SK-N-SH (cell line): ENCODE data around the gene DPAGT1. TPM values are rescaled to one million over a fixed set of nuclear protein-coding genes. Genes with fewer than 3 reads are reported as not detected.
"Not testable (repeated sequence)": the region's sequence is repeated elsewhere in the genome, so short reads cannot be mapped to it uniquely, and the experiment has no call there.

Experiments used
- CTCF ChIA-PET: fragments of 300-600, 350-600 bp; formaldehyde crosslinking; extraction: SDS; loops from one replicate; lab custom pipeline; 2021; lab: Yijun Ruan, JAX
- POLR2A ChIA-PET: fragments of 350-600 bp; sonication (Branson Sonifier 250); formaldehyde crosslinking; extraction: SDS; loops from one replicate; lab custom pipeline; 2020; ENCODE audit warnings: antibody characterized with exemption, inconsistent platforms; lab: Yijun Ruan, JAX
- DNase-seq: peaks from one replicate; pipeline ENCODE4 v3.0.0; 2012
- H2AFZ ChIP-seq: fragments of 200-600 bp; sonication (generic); 2 replicates; pipeline ENCODE4 v1.8.1; 2016; ENCODE audit warnings: antibody characterized with exemption, mild to moderate bottlenecking, low read depth
- H3F3A ChIP-seq: fragments of 200-600 bp; sonication (generic); replicated peaks from 2 replicates; pipeline ENCODE3; 2016; ENCODE audit warnings: antibody characterized with exemption, mild to moderate bottlenecking; ENCODE audit not compliant: insufficient read depth
- H3K27ac ChIP-seq, 2 experiments: fragments of 200-500 bp in 1 of 2; fragments of 200-600 bp in 1 of 2; sonication (Bioruptor generic) in 1 of 2; sonication (generic), shearing (Covaris generic) in 1 of 2; 2 replicates each; pipeline versions ENCODE4 v1.5.1 to v1.6.1; 2014 to 2016; ENCODE audit warnings: low read depth in 2 of 2, inconsistent platforms in 1 of 2, low read length in 1 of 2, mild to moderate bottlenecking in 1 of 2, mixed read lengths in 1 of 2
- H3K27me3 ChIP-seq: fragments of 200-600 bp; sonication (generic), shearing (Covaris generic); 2 replicates; pipeline ENCODE4 v1.6.1; 2016; ENCODE audit warnings: mixed run types; ENCODE audit not compliant: insufficient read depth
- H3K36me3 ChIP-seq, 2 experiments: fragments of 200-500 bp in 1 of 2; fragments of 200-600 bp in 1 of 2; sonication (Bioruptor generic) in 1 of 2; sonication (generic) in 1 of 2; replicated peaks in 1 of 2; 2 replicates each; pipeline versions ENCODE3 to v1.5.1; 2014 to 2016; ENCODE audit warnings: low read length in 1 of 2, mild to moderate bottlenecking in 1 of 2; ENCODE audit not compliant: insufficient read depth in 2 of 2, control insufficient read depth in 1 of 2
- H3K4me1 ChIP-seq, 2 experiments: fragments of 200-500 bp in 1 of 2; fragments of 200-600 bp in 1 of 2; sonication (Bioruptor generic) in 1 of 2; sonication (generic), shearing (Covaris generic) in 1 of 2; 2 replicates each; pipeline versions ENCODE4 v1.5.1 to v1.6.1; 2014 to 2016; ENCODE audit warnings: low read depth in 1 of 2, low read length in 1 of 2, mixed run types in 1 of 2; ENCODE audit not compliant: insufficient read depth in 2 of 2, control insufficient read depth in 1 of 2
- H3K4me2 ChIP-seq: fragments of 200-600 bp; sonication (generic), shearing (Covaris generic); 2 replicates; pipeline ENCODE4 v1.6.1; 2017; ENCODE audit warnings: mixed run types
- H3K4me3 ChIP-seq, 2 experiments: fragments of 200-500 bp in 1 of 2; fragments of 200-600 bp in 1 of 2; sonication (Bioruptor generic) in 1 of 2; sonication (generic), shearing (Covaris generic) in 1 of 2; 2 replicates each; pipeline versions ENCODE4 v1.5.1 to v1.8.1; 2014 to 2016; ENCODE audit warnings: low read depth in 2 of 2, inconsistent platforms in 1 of 2, low read length in 1 of 2, mild to moderate bottlenecking in 1 of 2, mixed read lengths in 1 of 2, moderate library complexity in 1 of 2
- H3K79me2 ChIP-seq: fragments of 200-600 bp; sonication (generic); 2 replicates; pipeline ENCODE4 v1.8.1; 2017; ENCODE audit warnings: mild to moderate bottlenecking; ENCODE audit not compliant: insufficient read depth
- H3K9ac ChIP-seq: fragments of 200-600 bp; sonication (generic); 2 replicates; pipeline ENCODE4 v1.6.1; 2017; ENCODE audit warnings: mixed run types
- H3K9me2 ChIP-seq: fragments of 200-600 bp; sonication (generic); 2 replicates; pipeline ENCODE4 v1.6.1; 2017; ENCODE audit warnings: mixed run types
- H3K9me3 ChIP-seq: fragments of 200-600 bp; sonication (generic); 2 replicates; pipeline ENCODE4 v1.6.1; 2017; ENCODE audit warnings: mixed run types, mild to moderate bottlenecking, moderate library complexity
- H4K20me1 ChIP-seq: fragments of 200-600 bp; sonication (generic); 2 replicates; pipeline ENCODE4 v1.6.1; 2017; ENCODE audit warnings: mild to moderate bottlenecking, mixed run types; ENCODE audit not compliant: insufficient read depth
- CHD2 ChIP-seq: fragments of 150-350 bp; IDR thresholded peaks from 2 replicates; pipeline ENCODE4 v1.6.1; 2018; ENCODE audit warnings: low read length; ENCODE audit not compliant: partially characterized antibody
- FOXM1 ChIP-seq: IDR thresholded peaks from 2 replicates; pipeline ENCODE4 v1.4.0; 2012; ENCODE audit warnings: low read depth, mild to moderate bottlenecking
- NRF1 ChIP-seq: IDR thresholded peaks from 2 replicates; pipeline ENCODE4 v1.6.1; 2012; ENCODE audit warnings: low read depth, mild to moderate bottlenecking, low read length
- RAD21 ChIP-seq: IDR thresholded peaks from 2 replicates; pipeline ENCODE4 v1.6.1; 2012; ENCODE audit warnings: mild to moderate bottlenecking, low read length
- RCOR1 ChIP-seq: fragments of 150-350 bp; IDR thresholded peaks from 2 replicates; pipeline ENCODE4 v1.6.1; 2017; ENCODE audit warnings: antibody characterized with exemption, low read length
- SMC3 ChIP-seq: IDR thresholded peaks from 2 replicates; pipeline ENCODE4 v1.6.1; 2012; ENCODE audit warnings: low read depth, low read length, improper control_type of control experiment
- TAF1 ChIP-seq: IDR thresholded peaks from 2 replicates; pipeline ENCODE4 v1.6.1; 2012; ENCODE audit warnings: low read depth, mild to moderate bottlenecking, low read length, moderate library complexity, borderline replicate concordance
- WGBS: methylation state at CpG from one replicate; pipeline ENCODE4 v1.1.6; 2017; ENCODE audit warnings: low lambda C conversion rate; 5-methylcytosine and 5-hydroxymethylcytosine counted together
- polyA plus RNA-seq, 3 experiments: library from polyadenylated mRNA; depleted of rRNA; stranded (reverse); fragments of >200 nt; gene quantifications; 2 replicates each; pipeline ENCODE4 v1.2.3, GENCODE V29; 2012
- TF ChIP-seq, protein P1 (sequence below): IDR thresholded peaks from 2 replicates; pipeline ENCODE4 v1.4.0; 2012; ENCODE audit warnings: low read depth, borderline replicate concordance

The DPAGT1 gene
- polyA plus RNA-seq, 1 of the 3 experiments (the other 2 are of a cell fraction) = 99.5 TPM

DNA sequence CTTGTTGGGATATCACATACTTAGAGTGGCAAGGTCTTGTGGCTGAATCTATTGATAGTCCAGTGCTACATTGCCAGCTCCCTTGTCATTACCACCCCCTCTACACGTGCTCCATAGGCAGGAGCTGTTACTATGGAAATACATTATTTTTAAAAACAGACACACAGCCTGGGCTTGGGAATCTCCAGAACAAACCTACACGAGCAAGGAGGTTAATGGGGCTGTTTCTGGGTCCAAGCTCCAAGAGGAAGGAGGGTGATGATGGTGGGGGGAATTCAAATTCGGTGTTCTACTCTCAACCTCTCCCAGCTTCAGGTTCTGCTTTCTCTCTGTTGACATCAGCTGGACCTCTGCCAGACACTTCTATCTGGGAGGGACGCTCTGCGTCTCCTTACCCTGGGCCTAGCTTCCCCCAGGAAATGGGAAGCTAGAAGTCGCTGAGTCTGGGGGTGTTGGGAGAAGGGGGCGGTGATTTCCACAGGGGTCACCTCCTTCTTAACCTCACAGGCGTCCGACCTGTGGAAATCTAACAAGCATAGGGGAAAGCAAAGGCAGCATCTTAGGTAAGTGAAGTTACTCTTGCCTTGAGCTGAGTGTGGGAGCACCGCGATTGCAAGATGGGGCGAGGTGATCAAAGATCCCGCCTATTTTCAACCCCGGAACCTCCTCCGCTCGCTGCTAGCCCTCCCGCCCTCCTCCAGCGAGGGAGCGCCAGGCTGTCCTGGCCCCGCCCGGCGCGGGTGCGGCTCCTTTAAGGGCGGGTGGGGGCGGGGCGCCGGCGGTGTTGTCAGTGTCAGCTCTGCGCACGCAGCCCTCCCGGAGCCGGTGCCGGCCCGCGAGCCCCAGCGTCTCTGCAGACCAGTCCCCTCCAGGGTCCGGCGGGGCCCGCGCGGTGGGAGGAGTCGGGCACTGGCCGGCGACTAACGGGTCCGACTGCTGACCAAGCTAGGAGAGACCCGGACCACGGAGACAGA, 5.2 kb upstream of the DPAGT1 start, which contains the start of gene C2CD2L (continued):
- TF ChIP-seq RCOR1 (no peak), TAF1 (peak; percentile 77), NRF1 (peak; percentile 55; the same call in 1 of the 2 replicates), FOXM1 (no peak)
- TF ChIP-seq, protein P1, sequence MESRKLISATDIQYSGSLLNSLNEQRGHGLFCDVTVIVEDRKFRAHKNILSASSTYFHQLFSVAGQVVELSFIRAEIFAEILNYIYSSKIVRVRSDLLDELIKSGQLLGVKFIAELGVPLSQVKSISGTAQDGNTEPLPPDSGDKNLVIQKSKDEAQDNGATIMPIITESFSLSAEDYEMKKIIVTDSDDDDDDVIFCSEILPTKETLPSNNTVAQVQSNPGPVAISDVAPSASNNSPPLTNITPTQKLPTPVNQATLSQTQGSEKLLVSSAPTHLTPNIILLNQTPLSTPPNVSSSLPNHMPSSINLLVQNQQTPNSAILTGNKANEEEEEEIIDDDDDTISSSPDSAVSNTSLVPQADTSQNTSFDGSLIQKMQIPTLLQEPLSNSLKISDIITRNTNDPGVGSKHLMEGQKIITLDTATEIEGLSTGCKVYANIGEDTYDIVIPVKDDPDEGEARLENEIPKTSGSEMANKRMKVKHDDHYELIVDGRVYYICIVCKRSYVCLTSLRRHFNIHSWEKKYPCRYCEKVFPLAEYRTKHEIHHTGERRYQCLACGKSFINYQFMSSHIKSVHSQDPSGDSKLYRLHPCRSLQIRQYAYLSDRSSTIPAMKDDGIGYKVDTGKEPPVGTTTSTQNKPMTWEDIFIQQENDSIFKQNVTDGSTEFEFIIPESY = no peak

GRCh38 chr11:119103793-119104192, 2.1 kb upstream of the DPAGT1 start:
- CTCF ChIA-PET = interaction anchor here (2.0 kb wide), 1 partner anchor 18 kb away, joined by 6 read pairs; no protein-coding TSS in a partner anchor
- peaks cover 54% of the 10 kb centered on the region for H3K79me2 ChIP-seq
- peaks cover 0 to under 1% of the 10 kb centered on the region in 2 experiments for H3K36me3 ChIP-seq
- H3F3A ChIP-seq = peaks cover 29% of the 10 kb centered on the region
- DNase-seq = no peak
- H3K27me3 ChIP-seq = no peaks in the 10 kb centered on the region
- no peak overlapping the region for H3K9ac ChIP-seq
- H3K4me1 ChIP-seq = peaks cover 22 to 39% of the 10 kb centered on the region in 2 experiments
- WGBS = 83% methylated on average over 4 of the region's 4 CpGs
- H3K4me2 ChIP-seq = peak overlapping the region; percentile 98; the same call in 1 of the 2 replicates
- H3K9me2 ChIP-seq = no peaks in the 10 kb centered on the region
- TF ChIP-seq SMC3 (0 out of 2 replicates have a peak, but pooled peaks have one; percentile 13), RAD21 (peak; percentile 37), CHD2 (no peak)
- TF ChIP-seq, all 33 proteins: peak for 2
- no peaks in the 10 kb centered on the region for H4K20me1 ChIP-seq
- no peak overlapping the region for H2AFZ ChIP-seq
- POLR2A ChIA-PET = no interaction called here
- H3K4me3 ChIP-seq = no peak overlapping the region
- H3K27ac ChIP-seq = peak overlapping the region in 1 of 2 experiments; percentile 93; a peak in 2 of 4 replicates
- no peaks in the 10 kb centered on the region for H3K9me3 ChIP-seq

GRCh38 chr11:119103161-119103664, 1.6 kb upstream of the DPAGT1 start:
- WGBS = 87% methylated on average over 18 of the region's 18 CpGs
- H3K79me2 ChIP-seq = peaks cover 52% of the 10 kb centered on the region
- H3K36me3 ChIP-seq, H3K9me2 ChIP-seq, DNase-seq, H3K27me3 ChIP-seq, H4K20me1 ChIP-seq, H3K9me3 ChIP-seq: not testable (repeated sequence)
- peak overlapping the region; percentile 78 for H3K9ac ChIP-seq
- peaks cover 29% of the 10 kb centered on the region for H3F3A ChIP-seq
- POLR2A ChIA-PET = interaction anchor here (0.6 to 1.0 kb wide), 2 partner anchors 18 to 85 kb away, joined by 3 read pairs; partner anchors contain the start of genes HINFP, RPS25 and TRAPPC4
- H2AFZ ChIP-seq = peak overlapping the region; percentile 77
- peak overlapping the region; percentile 98 for H3K4me2 ChIP-seq
- H3K4me1 ChIP-seq = peaks cover 16 to 33% of the 10 kb centered on the region in 2 experiments
- H3K27ac ChIP-seq = peak overlapping the region; percentile 93 to 97
- CTCF ChIA-PET = interaction anchor here (1.2 to 2.0 kb wide), 10 partner anchors 9 to 271 kb away, joined by 3 to 13 read pairs (median 6); partner anchors contain the start of genes ABCG4 and CBL
- H3K4me3 ChIP-seq = peak overlapping the region; percentile 80 to 90
